Activated gamma-delta T cell (primary cell): ENCODE results near the gene EGFL8.
"Not testable (repeated sequence)": the region's sequence is repeated elsewhere in the genome, so short reads cannot be mapped to it uniquely, and the experiment has no call there.

Source experiments
- DNase-seq: peaks from one replicate; lab custom pipeline; 2025; lab: John Stamatoyannopoulos, UW

The EGFL8 gene

GRCh38 chr6:32184084-32184640 is 19.8 kb downstream of the EGFL8 start, which contains the start of gene AGER:
Gene AGER (minus strand): TSS chr6:32184253. CDS start chr6:32184222, 31 bp downstream.
- DNase-seq: no peak

- not testable (repeated sequence) for DNase-seq
Measured at GRCh38 chr6:32185681-32186131, 21.3 kb downstream of the EGFL8 start.

- DNase-seq: not testable (repeated sequence)
Measured at GRCh38 chr6:32186151-32186840, 21.9 kb downstream of the EGFL8 start.

- DNase-seq: no peak
Measured at GRCh38 chr6:32187009-32187709, 22.8 kb downstream of the EGFL8 start.

- not testable (repeated sequence) for DNase-seq
Measured at GRCh38 chr6:32187725-32188380, 23.5 kb downstream of the EGFL8 start.

- no peak for DNase-seq
Measured at GRCh38 chr6:32188381-32189068, 24.1 kb downstream of the EGFL8 start.

- no peak for DNase-seq
Measured at GRCh38 chr6:32189069-32189741, 24.8 kb downstream of the EGFL8 start.

- no peak for DNase-seq
Measured at GRCh38 chr6:32189742-32190053, 25.3 kb downstream of the EGFL8 start.

GRCh38 chr6:32190054-32190851 is 25.9 kb downstream of the EGFL8 start, which contains the start of gene PBX2:
Gene PBX2 (minus strand): TSS chr6:32190202. CDS start chr6:32189915, 287 bp downstream.
- peak; percentile 37 for DNase-seq

GRCh38 chr6:32190911-32191677 is 26.7 kb downstream of the EGFL8 start:
- no peak for DNase-seq

GRCh38 chr6:32191696-32192607 is 27.6 kb downstream of the EGFL8 start:
- no peak for DNase-seq

GRCh38 chr6:32192608-32193039 is 28.2 kb downstream of the EGFL8 start, which contains the start of gene GPSM3:
Gene GPSM3 (minus strand): TSS chr6:32192643. CDS start chr6:32192513, 130 bp downstream.
- DNase-seq: no peak

GRCh38 chr6:32193096-32193495 is 28.7 kb downstream of the EGFL8 start:
- not testable (repeated sequence) for DNase-seq

GRCh38 chr6:32194388-32194787 is 30.0 kb downstream of the EGFL8 start:
- no peak for DNase-seq

- DNase-seq: no peak
Measured at GRCh38 chr6:32194825-32195651, 30.6 kb downstream of the EGFL8 start.

- DNase-seq: peak; percentile 100
Measured at GRCh38 chr6:32195652-32195901, 31.2 kb downstream of the EGFL8 start.

- peak; percentile 41 for DNase-seq
Measured at GRCh38 chr6:32195902-32196681, 31.7 kb downstream of the EGFL8 start.
